MCF 10A (cell line): ENCODE measurements around the gene RAET1E. TPM values are rescaled to one million over a fixed set of nuclear protein-coding genes. Genes with fewer than 3 reads are reported as not detected.
"Not testable (repeated sequence)": the region's sequence is repeated elsewhere in the genome, so short reads cannot be mapped to it uniquely, and the experiment has no call there.

Experiments used
- BruUV-seq: library from RNA; stranded (reverse); fragments of 400-500 nt; replicated peaks from 2 replicates; lab custom pipeline; 2021; lab: Mats Ljungman, UMichigan
- CTCF ChIA-PET: fragments of 300-600 bp; sonication (Branson Sonifier 250); formaldehyde crosslinking; extraction: SDS; loops from one replicate; lab custom pipeline; 2021; ENCODE audit warnings: antibody characterized with exemption, inconsistent platforms; lab: Yijun Ruan, JAX
- POLR2A ChIA-PET: fragments of 300-600, 350-650 bp; sonication (Branson Sonifier 250); formaldehyde crosslinking; extraction: SDS; loops from one replicate; lab custom pipeline; 2020; ENCODE audit warnings: antibody characterized with exemption, inconsistent platforms; lab: Yijun Ruan, JAX
- DNase-seq: peaks from one replicate; pipeline ENCODE4 v3.0.0-alpha.2; 2018; ENCODE audit not compliant: unreplicated experiment
- H3K27ac Mint-ChIP-seq: one replicate; pipeline ENCODE4 v1.8.0; 2022; ENCODE audit warnings: mild to moderate bottlenecking, low read depth, mixed read lengths; ENCODE audit not compliant: unreplicated experiment
- H3K27me3 Mint-ChIP-seq: one replicate; pipeline ENCODE4 v1.8.0; 2022; ENCODE audit warnings: mixed read lengths; ENCODE audit not compliant: insufficient read depth, unreplicated experiment
- H3K36me3 Mint-ChIP-seq: one replicate; pipeline ENCODE4 v1.8.0; 2022; ENCODE audit warnings: mild to moderate bottlenecking, moderate library complexity, mixed read lengths; ENCODE audit not compliant: insufficient read depth, unreplicated experiment
- H3K4me1 Mint-ChIP-seq: one replicate; pipeline ENCODE4 v1.8.0; 2022; ENCODE audit warnings: mixed read lengths; ENCODE audit not compliant: insufficient read depth, unreplicated experiment
- H3K4me3 Mint-ChIP-seq: one replicate; pipeline ENCODE4 v1.8.0; 2022; ENCODE audit warnings: mild to moderate bottlenecking, moderate library complexity, mixed read lengths; ENCODE audit not compliant: unreplicated experiment
- H3K9me3 Mint-ChIP-seq: one replicate; pipeline ENCODE4 v1.8.0; 2022; ENCODE audit warnings: mixed read lengths; ENCODE audit not compliant: unreplicated experiment
- CTCF ChIP-seq: fragments of 200-600 bp; IDR thresholded peaks from one replicate; pipeline ENCODE4 v1.8.0; 2022; ENCODE audit warnings: antibody characterized with exemption, mild to moderate bottlenecking; ENCODE audit not compliant: unreplicated experiment
- intact Hi-C: fragments of 100-400 bp; cut with micrococcal nuclease; formaldehyde crosslinking; loops from 2 replicates; pipeline ENCODE4 v1.14.1; 2022
- total RNA-seq: library from RNA; stranded (reverse); gene quantifications from 2 replicates; pipeline ENCODE4 v1.2.3, GENCODE V29; 2022

The RAET1E gene
- total RNA-seq, 1 experiment from 2014 or later = 37.6 TPM

DNA sequence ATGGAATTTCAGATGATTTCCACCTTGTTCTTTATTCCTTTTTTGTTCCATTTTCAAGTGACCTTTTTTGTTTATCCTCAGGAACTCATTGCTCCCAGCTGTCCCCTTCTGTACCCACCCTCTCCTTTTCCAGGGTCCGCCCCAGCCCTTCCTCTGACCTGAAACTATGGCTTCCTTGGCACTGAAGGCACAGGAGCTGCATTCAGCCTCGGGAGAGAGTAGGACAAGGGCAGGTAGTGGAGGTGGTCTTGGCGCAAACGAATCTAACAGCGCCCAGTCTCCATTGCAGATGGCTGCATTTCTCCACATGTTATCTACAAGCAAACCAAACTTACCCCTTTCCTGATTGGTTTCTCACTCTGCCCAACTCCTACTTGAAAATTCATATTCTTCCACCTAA lies 35.1 kb upstream of the RAET1E start:
- no peak for TF ChIP-seq CTCF
- ChIA-PET POLR2A (no interaction called here), CTCF (interaction anchor here (1.0 kb wide), 1 partner anchor 136 kb away, joined by 3 read pairs; the partner anchor contains the start of gene ULBP3)
- no TSS peak for BruUV-seq
- Mint-ChIP-seq H3K4me3 (no peak overlapping the region), H3K36me3 (no peaks in the 10 kb centered on the region), H3K4me1 (peaks cover 17% of the 10 kb centered on the region), H3K27ac (no peak overlapping the region), H3K9me3 (no peaks in the 10 kb centered on the region), H3K27me3 (peaks cover 28% of the 10 kb centered on the region)
- DNase-seq = no peak
- intact Hi-C loops = no loop called here

GRCh38 chr6:149931501-149931900 lies 33.6 kb upstream of the RAET1E start:
- DNase-seq = no peak
- peaks cover 17% of the 10 kb centered on the region for H3K4me1 Mint-ChIP-seq
- H3K4me3 Mint-ChIP-seq = no peak overlapping the region
- H3K27me3 Mint-ChIP-seq = peaks cover 32% of the 10 kb centered on the region
- ChIA-PET CTCF (interaction anchor here (0.6 to 1.4 kb wide), 3 partner anchors 85 to 463 kb away, joined by 3 to 8 read pairs (median 4); no protein-coding TSS in a partner anchor), POLR2A (no interaction called here)
- no peaks in the 10 kb centered on the region for H3K36me3 Mint-ChIP-seq
- no peaks in the 10 kb centered on the region for H3K9me3 Mint-ChIP-seq
- BruUV-seq = no TSS peak
- intact Hi-C loops = no loop called here
- TF ChIP-seq CTCF = no peak
- no peak overlapping the region for H3K27ac Mint-ChIP-seq

GRCh38 chr6:149929422-149929821 lies 31.5 kb upstream of the RAET1E start:
- ChIA-PET CTCF (interaction anchor here (1.2 kb wide), 1 partner anchor 97 kb away, joined by 3 read pairs; no protein-coding TSS in a partner anchor), POLR2A (no interaction called here)
- no peaks in the 10 kb centered on the region for H3K36me3 Mint-ChIP-seq
- BruUV-seq = no TSS peak
- peaks cover 15% of the 10 kb centered on the region for H3K4me1 Mint-ChIP-seq
- intact Hi-C loops = loop anchor here (10.0 kb wide), 1 partner anchor 385 kb away; the partner anchor contains the start of gene PPIL4
- no peaks in the 10 kb centered on the region for H3K9me3 Mint-ChIP-seq
- H3K4me3 Mint-ChIP-seq = no peak overlapping the region
- H3K27me3 Mint-ChIP-seq = peaks cover 32% of the 10 kb centered on the region
- TF ChIP-seq CTCF = peak; percentile 12
- no peak for DNase-seq
- no peak overlapping the region for H3K27ac Mint-ChIP-seq

DNA sequence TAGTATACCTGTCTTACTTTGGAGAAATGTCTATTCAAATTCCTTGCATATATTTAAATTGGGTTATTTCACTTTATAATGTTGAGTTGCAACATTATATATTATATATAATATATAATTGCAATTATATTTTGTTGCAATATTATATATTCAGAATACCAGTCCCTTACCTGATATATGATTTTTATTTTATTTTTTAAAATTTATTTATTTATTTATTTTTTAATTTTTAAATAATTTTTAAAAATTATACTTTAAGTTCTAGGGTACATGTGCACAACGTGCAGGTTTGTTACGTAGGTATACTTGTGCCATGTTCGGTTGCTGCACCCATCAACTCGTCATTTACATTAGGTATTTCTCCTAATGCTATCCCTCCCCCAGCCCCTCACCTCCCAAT lies 29.1 kb upstream of the RAET1E start:
- H3K36me3 Mint-ChIP-seq, H3K9me3 Mint-ChIP-seq, BruUV-seq, DNase-seq, H3K27ac Mint-ChIP-seq, H3K4me3 Mint-ChIP-seq: not testable (repeated sequence)
- ChIA-PET POLR2A (interaction anchor here (0.7 kb wide), 1 partner anchor 219 kb away, joined by 3 read pairs; no protein-coding TSS in a partner anchor), CTCF (interaction anchor here (0.6 to 1.3 kb wide), 7 partner anchors 44 to 887 kb away, joined by 3 to 4 read pairs (median 3); no protein-coding TSS in a partner anchor)
- peaks cover 32% of the 10 kb centered on the region for H3K27me3 Mint-ChIP-seq
- H3K4me1 Mint-ChIP-seq = peaks cover 16% of the 10 kb centered on the region
- intact Hi-C loops = loop anchor here (10.0 kb wide), 1 partner anchor 382 kb away; the partner anchor contains the start of gene PPIL4
